Hepatocyte (in vitro differentiated cells): ENCODE results near the gene SLC25A21.

Experiments
- CTCF ChIP-seq: fragments of 200-600 bp; sonication (generic); IDR thresholded peaks from 2 replicates; pipeline ENCODE4 v1.5.1; 2016; ENCODE audit warnings: antibody characterized with exemption, mild to moderate bottlenecking; ENCODE audit not compliant: poor library complexity
- EZH2phosphoT487 ChIP-seq: fragments of 200-600 bp; sonication (generic); IDR thresholded peaks from one replicate; pipeline ENCODE4 v1.6.1; 2018; ENCODE audit warnings: antibody characterized with exemption, mild to moderate bottlenecking, low read depth, moderate library complexity; ENCODE audit not compliant: unreplicated experiment, severe bottlenecking

GRCh38 chr14:37139710-37140109 lies 32.7 kb downstream of the SLC25A21 start:
- TF ChIP-seq CTCF (no peak), EZH2phosphoT487 (no peak)
